Left ventricle myocardium inferior (tissue), 1 donor: ENCODE data around the gene AIFM1. TPM values are rescaled to one million over a fixed set of nuclear protein-coding genes. Genes with fewer than 3 reads are reported as not detected.
A peak's percentile ranks its signal among the peaks of the same experiment; 100 is the strongest.

Experiments used
- DNase-seq: peaks from one replicate; pipeline ENCODE4 v3.0.0-alpha.2; 2020
- H3K27ac ChIP-seq: fragments of 200-600 bp; replicated peaks from 2 replicates; pipeline ENCODE4 v1.8.0; 2021
- H3K27me3 ChIP-seq: fragments of 200-600 bp; 2 replicates; pipeline ENCODE4 v1.8.0; 2021; ENCODE audit warnings: low read depth
- H3K36me3 ChIP-seq: fragments of 200-600 bp; 2 replicates; pipeline ENCODE4 v1.8.0; 2021
- H3K4me1 ChIP-seq: fragments of 200-600 bp; 2 replicates; pipeline ENCODE4 v1.8.0; 2021
- H3K4me3 ChIP-seq: fragments of 200-600 bp; 2 replicates; pipeline ENCODE4 v1.8.0; 2021; ENCODE audit warnings: mild to moderate bottlenecking, moderate library complexity
- H3K9me3 ChIP-seq: fragments of 200-600 bp; replicated peaks from 2 replicates; pipeline ENCODE4 v1.8.0; 2021
- CTCF ChIP-seq: fragments of 200-600 bp; IDR thresholded peaks from 2 replicates; pipeline ENCODE4 v1.8.0; 2021; ENCODE audit warnings: antibody characterized with exemption, mild to moderate bottlenecking, borderline replicate concordance
- intact Hi-C: fragments of 100-400 bp; cut with micrococcal nuclease; formaldehyde crosslinking; loops from one replicate; pipeline ENCODE4 v1.11.0; 2022
- total RNA-seq: library from RNA; stranded (reverse); fragmentation: NEBNext Ultra II Directional; extraction: Animal tissue kit (Norgen Biotek cat#: 25700); gene quantifications from one replicate; pipeline ENCODE4 v1.2.1, GENCODE V29; 2021
- donor health status: DM: no; HTN: yes; CAD: no; lungs with severe emphysema.

Gene AIFM1
- total RNA-seq, 1 donor from 2014 or later: 127 TPM

GRCh38 chrX:130179579-130180215 lies 14.1 kb upstream of the AIFM1 start:
- H3K4me3 ChIP-seq: no peak overlapping the region
- no peak overlapping the region for H3K27ac ChIP-seq
- no peak for DNase-seq
- peaks cover 4% of the 10 kb centered on the region for H3K4me1 ChIP-seq
- intact Hi-C loops: no loop called here
- no peak for TF ChIP-seq CTCF
- no peaks in the 10 kb centered on the region for H3K9me3 ChIP-seq
- no peaks in the 10 kb centered on the region for H3K27me3 ChIP-seq
- H3K36me3 ChIP-seq: no peaks in the 10 kb centered on the region

GRCh38 chrX:130179170-130179569 lies 13.5 kb upstream of the AIFM1 start:
- Histone ChIP-seq H3K27ac (no peak overlapping the region), H3K4me1 (peaks cover 9% of the 10 kb centered on the region), H3K27me3 (no peaks in the 10 kb centered on the region), H3K9me3 (no peaks in the 10 kb centered on the region), H3K36me3 (no peaks in the 10 kb centered on the region), H3K4me3 (no peak overlapping the region)
- intact Hi-C loops: no loop called here
- no peak for DNase-seq
- no peak for TF ChIP-seq CTCF

GRCh38 chrX:130176942-130177341 lies 11.3 kb upstream of the AIFM1 start:
- TF ChIP-seq CTCF: no peak
- Histone ChIP-seq H3K36me3 (no peaks in the 10 kb centered on the region), H3K27ac (no peak overlapping the region), H3K27me3 (no peaks in the 10 kb centered on the region), H3K4me3 (no peak overlapping the region), H3K4me1 (peaks cover 29% of the 10 kb centered on the region), H3K9me3 (no peaks in the 10 kb centered on the region)
- intact Hi-C loops: no loop called here
- no peak for DNase-seq

- DNase-seq: no peak
- intact Hi-C loops: no loop called here
These were observed 10.7 kb upstream of the AIFM1 start for GRCh38 chrX:130176354-130176776.

GRCh38 chrX:130174937-130175336 lies 9.3 kb upstream of the AIFM1 start:
- no peak for TF ChIP-seq CTCF
- H3K4me3 ChIP-seq: no peak overlapping the region
- intact Hi-C loops: no loop called here
- no peak for DNase-seq
- H3K4me1 ChIP-seq: peaks cover 31% of the 10 kb centered on the region
- H3K27ac ChIP-seq: peak overlapping the region; percentile 76
- H3K36me3 ChIP-seq: no peaks in the 10 kb centered on the region
- no peaks in the 10 kb centered on the region for H3K9me3 ChIP-seq
- H3K27me3 ChIP-seq: no peaks in the 10 kb centered on the region

More at GRCh38 chrX:130176354-130176776, 10.7 kb upstream of the AIFM1 start:
- Histone ChIP-seq H3K36me3 (no peaks in the 10 kb centered on the region), H3K9me3 (no peaks in the 10 kb centered on the region), H3K27me3 (no peaks in the 10 kb centered on the region), H3K4me3 (no peak overlapping the region), H3K27ac (no peak overlapping the region), H3K4me1 (peaks cover 31% of the 10 kb centered on the region)
- no peak for TF ChIP-seq CTCF
